SK-N-SH treated with all-trans-retinoic acid at 6 μM for 48 hours (cell line): ENCODE measurements around the gene GAL3ST1.
"Not testable (repeated sequence)": the region's sequence is repeated elsewhere in the genome, so short reads cannot be mapped to it uniquely, and the experiment has no call there.

Experiments
- ATAC-seq: fragments of 200-7000 bp; cut with Tn5 transposase; 3 replicates; pipeline ENCODE4 v1.9.1; 2020; ENCODE audit warnings: mild to moderate bottlenecking, moderate library complexity
- ARNTL ChIP-seq: fragments of 450-650 bp; formaldehyde crosslinking; IDR thresholded peaks from 2 replicates; pipeline ENCODE4 v1.5.0; 2020; ENCODE audit warnings: low read depth, mild to moderate bottlenecking, moderate library complexity, borderline replicate concordance
- CREB5 ChIP-seq: fragments of 250-450 bp; sonication (Bioruptor Pico); IDR thresholded peaks from 2 replicates; pipeline ENCODE4 v1.5.1; 2020; ENCODE audit warnings: low read depth, mild to moderate bottlenecking, moderate library complexity
- CSDC2 ChIP-seq: fragments of 250-450 bp; sonication (Bioruptor Pico); IDR thresholded peaks from 2 replicates; pipeline ENCODE4 v1.5.0; 2020; ENCODE audit warnings: mild to moderate bottlenecking, moderate library complexity
- ESRRG ChIP-seq: fragments of 250-450 bp; sonication (Bioruptor Pico); IDR thresholded peaks from 2 replicates; pipeline ENCODE4 v1.6.1; 2021; ENCODE audit warnings: mild to moderate bottlenecking
- GLIS3 ChIP-seq: fragments of 250-450 bp; sonication (Bioruptor Pico); IDR thresholded peaks from 2 replicates; pipeline ENCODE4 v1.5.0; 2020; ENCODE audit warnings: mild to moderate bottlenecking, moderate library complexity
- ISL1 ChIP-seq: fragments of 250-450 bp; sonication (Bioruptor Pico); IDR thresholded peaks from 2 replicates; pipeline ENCODE4 v2.1.2; 2022; ENCODE audit warnings: mild to moderate bottlenecking, moderate library complexity
- OSR1 ChIP-seq: fragments of 250-450 bp; sonication (Bioruptor Pico); IDR thresholded peaks from 2 replicates; pipeline ENCODE4 v1.8.0; 2022; ENCODE audit warnings: moderate library complexity, mild to moderate bottlenecking, inconsistent platforms
- POU6F1 ChIP-seq: fragments of 250-450 bp; sonication (Bioruptor Pico); IDR thresholded peaks from 2 replicates; pipeline ENCODE4 v1.8.0; 2021; ENCODE audit warnings: low read depth, mild to moderate bottlenecking, moderate library complexity, borderline replicate concordance
- PPARA ChIP-seq: fragments of 250-450 bp; sonication (Bioruptor Pico); IDR thresholded peaks from 2 replicates; pipeline ENCODE4 v1.5.0; 2020; ENCODE audit warnings: mild to moderate bottlenecking, borderline replicate concordance
- SNAI2 ChIP-seq: fragments of 250-450 bp; sonication (Bioruptor Pico); IDR thresholded peaks from 2 replicates; pipeline ENCODE4 v1.5.0; 2020; ENCODE audit warnings: mild to moderate bottlenecking, moderate library complexity
- TOX ChIP-seq: fragments of 250-450 bp; sonication (Bioruptor Pico); IDR thresholded peaks from 2 replicates; pipeline ENCODE4 v1.8.0; 2021; ENCODE audit warnings: mild to moderate bottlenecking, moderate library complexity, borderline replicate concordance
- TSHZ2 ChIP-seq: fragments of 250-450 bp; sonication (Bioruptor Pico); IDR thresholded peaks from 2 replicates; pipeline ENCODE4 v1.5.0; 2020; ENCODE audit warnings: mild to moderate bottlenecking, moderate library complexity
- ZC3H10 ChIP-seq: fragments of 250-450 bp; sonication (Bioruptor Pico); IDR thresholded peaks from 2 replicates; pipeline ENCODE4 v1.5.1; 2021; ENCODE audit warnings: mild to moderate bottlenecking, moderate library complexity
- ZFP3 ChIP-seq: fragments of 250-450 bp; sonication (Bioruptor Pico); IDR thresholded peaks from 2 replicates; pipeline ENCODE4 v1.5.0; 2020; ENCODE audit warnings: mild to moderate bottlenecking, moderate library complexity
- ZFP30 ChIP-seq: fragments of 450-650 bp; formaldehyde crosslinking; IDR thresholded peaks from 2 replicates; pipeline ENCODE4 v1.5.0; 2022; ENCODE audit warnings: mild to moderate bottlenecking, moderate library complexity
- ZNF565 ChIP-seq: fragments of 450-650 bp; formaldehyde crosslinking; conservative IDR thresholded peaks from 2 replicates; pipeline ENCODE4 v1.5.0; 2020; ENCODE audit warnings: low read depth, mild to moderate bottlenecking, moderate library complexity
- ZNF70 ChIP-seq: fragments of 450-650 bp; formaldehyde crosslinking; IDR thresholded peaks from 2 replicates; pipeline ENCODE4 v1.5.0; 2020; ENCODE audit warnings: mild to moderate bottlenecking, moderate library complexity
- ZNF8 ChIP-seq: fragments of 450-650 bp; formaldehyde crosslinking; IDR thresholded peaks from 2 replicates; pipeline ENCODE4 v1.5.0; 2020; ENCODE audit warnings: mild to moderate bottlenecking, moderate library complexity
- TF ChIP-seq, protein P1 (sequence below): fragments of 250-450 bp; sonication (Bioruptor Pico); IDR thresholded peaks from 2 replicates; pipeline ENCODE4 v1.8.0; 2020; ENCODE audit warnings: mild to moderate bottlenecking, moderate library complexity, borderline replicate concordance
- TF ChIP-seq, protein P2 (sequence below): fragments of 250-450 bp; sonication (Bioruptor Pico); IDR thresholded peaks from 2 replicates; pipeline ENCODE4 v1.5.1; 2021; ENCODE audit warnings: mild to moderate bottlenecking, moderate library complexity

The GAL3ST1 gene

GRCh38 chr22:30569674-30570202 is 4.7 kb downstream of the GAL3ST1 start:
- TF ChIP-seq ZNF8 (CRISPR knock-in tag) (no peak), OSR1 (CRISPR knock-in tag) (no peak), POU6F1 (CRISPR knock-in tag) (no peak), CSDC2 (CRISPR knock-in tag) (no peak), SNAI2 (CRISPR knock-in tag) (no peak), ZC3H10 (CRISPR knock-in tag) (no peak), PPARA (CRISPR knock-in tag) (no peak)
- TF ChIP-seq, protein P1, sequence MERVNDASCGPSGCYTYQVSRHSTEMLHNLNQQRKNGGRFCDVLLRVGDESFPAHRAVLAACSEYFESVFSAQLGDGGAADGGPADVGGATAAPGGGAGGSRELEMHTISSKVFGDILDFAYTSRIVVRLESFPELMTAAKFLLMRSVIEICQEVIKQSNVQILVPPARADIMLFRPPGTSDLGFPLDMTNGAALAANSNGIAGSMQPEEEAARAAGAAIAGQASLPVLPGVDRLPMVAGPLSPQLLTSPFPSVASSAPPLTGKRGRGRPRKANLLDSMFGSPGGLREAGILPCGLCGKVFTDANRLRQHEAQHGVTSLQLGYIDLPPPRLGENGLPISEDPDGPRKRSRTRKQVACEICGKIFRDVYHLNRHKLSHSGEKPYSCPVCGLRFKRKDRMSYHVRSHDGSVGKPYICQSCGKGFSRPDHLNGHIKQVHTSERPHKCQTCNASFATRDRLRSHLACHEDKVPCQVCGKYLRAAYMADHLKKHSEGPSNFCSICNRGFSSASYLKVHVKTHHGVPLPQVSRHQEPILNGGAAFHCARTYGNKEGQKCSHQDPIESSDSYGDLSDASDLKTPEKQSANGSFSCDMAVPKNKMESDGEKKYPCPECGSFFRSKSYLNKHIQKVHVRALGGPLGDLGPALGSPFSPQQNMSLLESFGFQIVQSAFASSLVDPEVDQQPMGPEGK (CRISPR knock-in tag): no peak
- TF ChIP-seq, protein P2, sequence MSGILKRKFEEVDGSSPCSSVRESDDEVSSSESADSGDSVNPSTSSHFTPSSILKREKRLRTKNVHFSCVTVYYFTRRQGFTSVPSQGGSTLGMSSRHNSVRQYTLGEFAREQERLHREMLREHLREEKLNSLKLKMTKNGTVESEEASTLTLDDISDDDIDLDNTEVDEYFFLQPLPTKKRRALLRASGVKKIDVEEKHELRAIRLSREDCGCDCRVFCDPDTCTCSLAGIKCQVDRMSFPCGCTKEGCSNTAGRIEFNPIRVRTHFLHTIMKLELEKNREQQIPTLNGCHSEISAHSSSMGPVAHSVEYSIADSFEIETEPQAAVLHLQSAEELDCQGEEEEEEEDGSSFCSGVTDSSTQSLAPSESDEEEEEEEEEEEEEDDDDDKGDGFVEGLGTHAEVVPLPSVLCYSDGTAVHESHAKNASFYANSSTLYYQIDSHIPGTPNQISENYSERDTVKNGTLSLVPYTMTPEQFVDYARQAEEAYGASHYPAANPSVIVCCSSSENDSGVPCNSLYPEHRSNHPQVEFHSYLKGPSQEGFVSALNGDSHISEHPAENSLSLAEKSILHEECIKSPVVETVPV (CRISPR knock-in tag): no peak
- no peak for ATAC-seq

- no peak for TF ChIP-seq ZNF70 (CRISPR knock-in tag)
- TF ChIP-seq, protein P2 (CRISPR knock-in tag): no peak
- TF ChIP-seq ESRRG (CRISPR knock-in tag): no peak
- TF ChIP-seq TOX (CRISPR knock-in tag): no peak
- ATAC-seq: no peak
Measured at GRCh38 chr22:30568137-30568805, 6.2 kb downstream of the GAL3ST1 start.

DNA sequence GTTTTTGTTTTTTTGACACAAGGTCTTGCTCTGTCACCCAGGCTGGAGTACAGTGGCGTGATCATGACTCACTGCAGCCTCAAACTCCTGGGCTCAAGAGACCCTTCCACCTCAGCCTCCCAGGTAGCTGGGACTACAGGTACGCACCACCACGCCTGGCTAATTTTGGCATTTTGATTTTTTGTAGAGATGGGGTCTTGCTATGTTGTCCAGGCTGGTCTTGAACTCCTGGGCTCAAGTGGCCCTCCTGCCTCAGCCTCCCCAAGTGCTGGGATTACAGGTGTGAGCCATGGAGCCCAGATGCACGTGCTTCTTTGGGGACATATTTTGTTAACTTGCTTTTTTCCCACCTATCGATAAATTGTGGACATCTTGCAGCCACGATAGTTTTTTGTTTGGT is 7.2 kb downstream of the GAL3ST1 start:
- ATAC-seq: not testable (repeated sequence)

DNA sequence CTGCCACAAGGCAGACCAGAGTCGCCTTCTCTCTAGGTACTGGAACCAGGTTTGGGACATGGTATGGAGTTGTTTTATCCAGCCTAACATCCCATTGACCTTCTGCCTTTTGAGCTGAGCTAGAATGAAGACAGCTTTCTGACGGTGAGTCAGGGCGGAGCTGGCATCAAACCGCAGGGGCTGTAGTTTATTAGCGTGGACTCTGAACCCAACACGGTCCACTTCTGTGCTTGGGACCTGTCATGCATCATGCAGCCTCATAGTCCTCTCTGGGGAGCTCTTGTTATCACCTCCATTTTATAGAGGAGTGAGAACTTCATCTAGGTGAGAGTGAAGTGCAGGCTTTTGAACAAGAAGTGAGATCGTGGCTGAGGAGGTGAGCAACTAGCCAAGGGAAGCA is 8.3 kb downstream of the GAL3ST1 start:
- TF ChIP-seq TSHZ2 (CRISPR knock-in tag) (no peak), ISL1 (no peak), ZFP3 (CRISPR knock-in tag) (no peak), CREB5 (no peak), ZFP30 (no peak), OSR1 (CRISPR knock-in tag) (no peak), GLIS3 (CRISPR knock-in tag) (no peak), ZC3H10 (CRISPR knock-in tag) (no peak), SNAI2 (CRISPR knock-in tag) (no peak), TOX (CRISPR knock-in tag) (no peak), ZNF565 (CRISPR knock-in tag) (no peak), PPARA (CRISPR knock-in tag) (no peak), ZNF8 (CRISPR knock-in tag) (no peak), ARNTL (no peak), CSDC2 (CRISPR knock-in tag) (no peak)
- TF ChIP-seq, protein P1 (CRISPR knock-in tag): no peak
- TF ChIP-seq, protein P2 (CRISPR knock-in tag): no peak
- no peak for ATAC-seq
